ENCODE results near the gene HOXD9. TPM values are rescaled to one million over a fixed set of nuclear protein-coding genes. Genes with fewer than 3 reads are reported as not detected.

The HOXD9 gene
- total RNA-seq, 1 experiment from 2014 or later, result 1.8 TPM

DNA sequence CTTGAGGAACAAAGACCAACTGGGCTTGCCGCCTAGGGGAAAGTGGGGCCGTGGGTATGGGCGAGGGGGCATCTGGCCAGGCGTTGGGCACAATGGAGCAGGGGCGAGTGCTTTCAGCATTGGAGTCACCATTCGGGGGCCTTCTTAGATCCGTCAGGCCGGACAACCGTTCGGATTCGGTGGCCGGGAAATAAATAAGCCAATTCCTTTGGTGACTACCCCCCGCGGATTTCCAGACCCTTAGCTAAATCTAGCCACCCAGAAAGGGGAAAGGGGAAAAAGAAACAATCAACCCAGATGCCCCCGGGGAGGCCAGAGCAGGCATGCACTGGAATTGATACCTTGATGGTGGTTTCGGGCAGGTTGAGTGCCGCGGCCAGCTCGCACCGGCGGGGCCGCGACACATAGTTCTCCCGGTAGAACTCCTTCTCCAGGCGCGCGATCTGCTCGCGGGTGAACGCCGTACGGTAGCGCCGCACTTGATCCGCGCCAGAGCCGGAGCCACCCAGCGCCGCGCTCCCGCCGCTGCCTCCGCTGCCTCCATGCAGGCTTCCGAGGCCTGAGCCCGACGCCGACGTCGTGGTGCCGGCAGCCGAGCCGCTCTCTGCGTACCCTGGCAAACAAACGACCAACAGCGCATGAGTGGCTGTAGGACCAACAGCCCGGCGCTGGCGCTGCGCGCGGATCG, 40.5 kb upstream of the HOXD9 start:
- Histone ChIP-seq H3K4me3 (no peak overlapping the region), H3K36me3 (no peaks in the 10 kb centered on the region)
- no peak for DNase-seq (ENCODE audit: low read depth in 1 of 2, low spot score in 2 of 2)

GRCh38 chr2:176082525-176082823, 40.0 kb upstream of the HOXD9 start:
- DNase-seq (ENCODE audit: low read depth in 1 of 2, low spot score in 2 of 2), result no peak
- Histone ChIP-seq H3K4me1 (replicated peaks) (peaks cover 13% of the 10 kb centered on the region), H3K4me3 (no peak overlapping the region), H3K9me3 (replicated peaks) (peaks cover 31% of the 10 kb centered on the region), H3K27ac (no peak overlapping the region), H3K36me3 (no peaks in the 10 kb centered on the region), H3K27me3 (replicated peaks) (peaks cover 89% of the 10 kb centered on the region)

More for the DNA sequence above, 40.5 kb upstream of the HOXD9 start:
- Histone ChIP-seq H3K4me1 (replicated peaks) (peaks cover 13% of the 10 kb centered on the region), H3K27ac (no peak overlapping the region), H3K9me3 (replicated peaks) (peaks cover 31% of the 10 kb centered on the region), H3K27me3 (replicated peaks) (peaks cover 89% of the 10 kb centered on the region)

GRCh38 chr2:176082824-176083751, 39.4 kb upstream of the HOXD9 start:
- H3K36me3 ChIP-seq, result no peaks in the 10 kb centered on the region
- peaks cover 13% of the 10 kb centered on the region for H3K4me1 ChIP-seq (replicated peaks)
- H3K27me3 ChIP-seq (replicated peaks), result peaks cover 92% of the 10 kb centered on the region
- no peak for DNase-seq (ENCODE audit: low read depth in 1 of 2, low spot score in 2 of 2)
- peaks cover 31% of the 10 kb centered on the region for H3K9me3 ChIP-seq (replicated peaks)
- H3K27ac ChIP-seq, result no peak overlapping the region
- H3K4me3 ChIP-seq, result no peak overlapping the region

- Histone ChIP-seq H3K36me3 (no peaks in the 10 kb centered on the region), H3K4me1 (replicated peaks) (peaks cover 18% of the 10 kb centered on the region), H3K27ac (no peak within 1 kb of the TSS), H3K4me3 (no peak within 1 kb of the TSS), H3K27me3 (replicated peaks) (peaks cover 92% of the 10 kb centered on the region), H3K9me3 (replicated peaks) (peaks cover 31% of the 10 kb centered on the region)
- no peak for DNase-seq (ENCODE audit: low read depth in 1 of 2, low spot score in 2 of 2)
Observed at GRCh38 chr2:176083796-176084261, 38.7 kb upstream of the HOXD9 start, which contains the start of gene EVX2. TSS of gene EVX2 (minus strand) at chr2:176083962. CDS start at chr2:176083776, 186 bp downstream.

GRCh38 chr2:176084611-176085119, 37.9 kb upstream of the HOXD9 start:
- H3K4me3 ChIP-seq, result no peak overlapping the region
- no peaks in the 10 kb centered on the region for H3K36me3 ChIP-seq
- H3K27me3 ChIP-seq (replicated peaks), result peaks cover 92% of the 10 kb centered on the region
- peaks cover 13% of the 10 kb centered on the region for H3K4me1 ChIP-seq (replicated peaks)
- no peak for DNase-seq (ENCODE audit: low read depth in 1 of 2, low spot score in 2 of 2)
- H3K9me3 ChIP-seq (replicated peaks), result peaks cover 26% of the 10 kb centered on the region
- no peak overlapping the region for H3K27ac ChIP-seq

DNA sequence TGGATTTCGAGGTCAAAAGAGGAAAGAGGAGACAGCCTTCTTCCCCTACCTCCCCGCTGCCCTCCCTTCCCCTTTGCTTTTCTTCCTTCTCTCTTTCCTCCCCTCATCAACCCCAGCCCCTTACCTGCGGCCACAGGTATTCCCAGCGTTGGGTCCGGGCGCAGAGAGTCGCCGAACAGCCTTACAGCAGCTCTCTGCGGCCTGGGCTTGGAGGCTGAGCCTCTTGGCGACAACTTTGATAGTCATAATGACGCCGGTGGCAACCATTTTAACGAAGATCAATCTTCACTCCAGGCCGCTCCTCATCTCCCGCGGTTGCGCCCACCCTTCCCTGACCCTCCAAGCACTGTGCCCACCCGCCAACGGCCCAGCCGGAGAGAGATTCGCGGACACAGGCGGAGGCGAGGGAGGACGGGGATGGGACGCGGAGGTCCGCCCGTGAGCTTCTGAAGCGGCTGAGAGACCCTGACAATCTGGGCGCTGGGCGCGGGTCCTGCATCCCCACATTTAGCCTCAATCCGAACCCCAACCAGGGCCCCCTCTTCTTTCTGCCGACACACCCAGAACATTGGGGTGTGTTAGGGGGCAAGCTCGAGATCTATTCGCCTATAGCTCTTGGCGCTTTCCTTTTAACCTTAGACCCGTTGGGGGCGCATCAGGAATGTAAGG, 37.3 kb upstream of the HOXD9 start:
- Histone ChIP-seq H3K4me3 (no peak overlapping the region), H3K9me3 (replicated peaks) (peaks cover 26% of the 10 kb centered on the region), H3K27ac (no peak overlapping the region), H3K27me3 (replicated peaks) (peaks cover 95% of the 10 kb centered on the region), H3K36me3 (no peaks in the 10 kb centered on the region), H3K4me1 (replicated peaks) (peaks cover 9% of the 10 kb centered on the region)
- peak in 1 of 2 experiments; percentile 25 for DNase-seq (ENCODE audit: low read depth in 1 of 2, low spot score in 2 of 2)

- DNase-seq (ENCODE audit: low read depth in 1 of 2, low spot score in 2 of 2), result peak in 1 of 2 experiments; percentile 42
- H3K27me3 ChIP-seq (replicated peaks), result peaks cover 94% of the 10 kb centered on the region
- no peak overlapping the region for H3K27ac ChIP-seq
- peaks cover 4% of the 10 kb centered on the region for H3K4me1 ChIP-seq (replicated peaks)
- peaks cover 19% of the 10 kb centered on the region for H3K9me3 ChIP-seq (replicated peaks)
- H3K4me3 ChIP-seq, result no peak overlapping the region
- H3K36me3 ChIP-seq, result no peaks in the 10 kb centered on the region
Observed at GRCh38 chr2:176085861-176086771, 36.4 kb upstream of the HOXD9 start.

- H3K4me3 ChIP-seq, result no peak overlapping the region
Observed at GRCh38 chr2:176087330-176088047, 35.0 kb upstream of the HOXD9 start.

GRCh38 chr2:176088048-176088936, 34.2 kb upstream of the HOXD9 start:
- Histone ChIP-seq H3K4me3 (no peak overlapping the region), H3K9me3 (replicated peaks) (peaks cover 3% of the 10 kb centered on the region), H3K36me3 (no peaks in the 10 kb centered on the region), H3K27me3 (replicated peaks) (peaks cover 90% of the 10 kb centered on the region), H3K4me1 (replicated peaks) (peaks cover 13% of the 10 kb centered on the region), H3K27ac (no peak overlapping the region)
- peak; percentile 36 to 61 for DNase-seq (ENCODE audit: low read depth in 1 of 2, low spot score in 2 of 2)

More at GRCh38 chr2:176087330-176088047, 35.0 kb upstream of the HOXD9 start:
- Histone ChIP-seq H3K27me3 (replicated peaks) (peaks cover 90% of the 10 kb centered on the region), H3K36me3 (no peaks in the 10 kb centered on the region), H3K9me3 (replicated peaks) (peaks cover 6% of the 10 kb centered on the region), H3K4me1 (replicated peaks) (peaks cover 5% of the 10 kb centered on the region), H3K27ac (no peak overlapping the region)
- DNase-seq (ENCODE audit: low read depth in 1 of 2, low spot score in 2 of 2), result peak in 1 of 2 experiments; percentile 17

DNA sequence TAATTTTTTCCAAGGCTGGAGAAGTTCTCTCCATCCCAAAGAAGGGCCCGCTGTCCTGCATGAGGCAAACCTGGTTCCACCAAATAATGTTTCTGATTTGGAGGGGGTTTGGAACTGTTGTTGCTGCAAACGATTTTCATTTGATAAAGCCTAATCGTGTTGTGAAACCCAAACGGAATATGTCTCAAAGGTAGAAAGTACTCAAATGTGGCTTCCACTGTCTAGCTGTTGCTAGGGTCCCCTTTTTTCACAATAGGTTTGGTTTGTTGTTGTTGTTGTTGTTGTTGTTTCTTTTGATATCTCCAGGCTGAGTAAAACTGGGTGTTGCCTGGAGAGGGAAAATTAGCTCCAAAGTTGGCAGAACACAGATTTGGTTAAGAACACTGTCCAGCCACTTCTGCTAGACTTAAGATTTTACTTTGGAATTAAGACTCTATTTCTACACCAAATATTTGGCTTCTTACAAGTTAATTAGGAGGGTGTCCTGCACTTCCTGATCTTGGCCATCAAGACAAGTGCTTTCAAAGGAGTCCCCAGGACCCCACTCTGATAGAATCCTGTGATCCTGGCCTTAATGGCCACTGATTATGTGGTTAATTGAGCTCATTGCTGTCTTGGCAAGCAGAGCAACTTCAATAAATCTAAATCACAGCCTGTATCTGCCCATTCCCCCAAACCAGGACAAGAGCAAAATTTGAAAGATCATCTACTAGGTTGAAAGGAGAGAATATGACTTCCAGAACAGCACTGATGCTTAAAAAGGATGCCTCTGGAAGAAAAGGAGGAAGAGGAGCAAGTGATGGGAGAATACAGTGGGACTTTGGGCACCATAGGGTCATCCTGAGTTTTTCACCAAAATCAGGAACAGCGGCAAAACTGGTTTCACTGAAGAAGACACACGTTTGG, 33.3 kb upstream of the HOXD9 start:
- Histone ChIP-seq H3K4me3 (no peak overlapping the region), H3K9me3 (replicated peaks) (no peaks in the 10 kb centered on the region; the same call in 1 of the 2 replicates), H3K4me1 (replicated peaks) (peaks cover 16% of the 10 kb centered on the region), H3K27ac (no peak overlapping the region), H3K36me3 (no peaks in the 10 kb centered on the region), H3K27me3 (replicated peaks) (peaks cover 92% of the 10 kb centered on the region)
- DNase-seq (ENCODE audit: low read depth in 1 of 2, low spot score in 2 of 2), result no peak
